Gastrocnemius medialis (tissue), 4 donors: ENCODE data around the gene POLR2J3.
"Not testable (repeated sequence)": the region's sequence is repeated elsewhere in the genome, so short reads cannot be mapped to it uniquely, and the experiment has no call there.

Source experiments
- POLR2A ChIP-seq, 2 donors: fragments of 450-650 bp; IDR thresholded peaks; one replicate each; pipeline ENCODE4 v1.6.1; 2017; ENCODE audit warnings: antibody characterized with exemption in 2 of 2, mild to moderate bottlenecking in 2 of 2, moderate library complexity in 2 of 2
- TF ChIP-seq, protein P1 (sequence below), 5 experiments: fragments of 450-650 bp in 3 of 5; fragments of 200-600 bp in 2 of 5; sonication (generic) in 2 of 5; IDR thresholded peaks in 4 of 5; conservative IDR thresholded peaks in 1 of 5; 1 replicate in 4 of 5; 2 replicates in 1 of 5; pipeline ENCODE4 v1.5.1; 2016 to 2019; ENCODE audit warnings: antibody characterized with exemption in 5 of 5, mild to moderate bottlenecking in 3 of 5, moderate library complexity in 3 of 5

DNA sequence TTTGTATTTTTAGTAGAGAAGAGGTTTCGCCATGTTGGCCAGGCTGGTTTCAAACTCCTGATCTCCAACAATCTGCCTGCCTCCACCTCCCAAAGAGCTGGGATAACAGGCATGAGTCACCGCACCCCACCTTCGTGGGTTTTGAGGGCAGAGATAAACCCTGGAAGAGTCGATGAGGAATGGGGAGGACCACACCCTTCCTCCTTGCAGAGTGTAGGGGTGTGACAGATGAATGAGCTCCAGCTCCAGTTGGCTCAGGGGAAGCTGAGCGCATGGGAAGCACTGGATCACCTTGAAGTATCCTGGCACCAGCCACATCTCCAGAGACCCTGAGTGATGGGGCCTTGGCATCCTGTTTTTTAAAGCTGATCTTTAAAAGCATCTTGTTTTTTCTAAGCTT lies 11.1 kb upstream of the POLR2J3 start:
- TF ChIP-seq, protein P1, sequence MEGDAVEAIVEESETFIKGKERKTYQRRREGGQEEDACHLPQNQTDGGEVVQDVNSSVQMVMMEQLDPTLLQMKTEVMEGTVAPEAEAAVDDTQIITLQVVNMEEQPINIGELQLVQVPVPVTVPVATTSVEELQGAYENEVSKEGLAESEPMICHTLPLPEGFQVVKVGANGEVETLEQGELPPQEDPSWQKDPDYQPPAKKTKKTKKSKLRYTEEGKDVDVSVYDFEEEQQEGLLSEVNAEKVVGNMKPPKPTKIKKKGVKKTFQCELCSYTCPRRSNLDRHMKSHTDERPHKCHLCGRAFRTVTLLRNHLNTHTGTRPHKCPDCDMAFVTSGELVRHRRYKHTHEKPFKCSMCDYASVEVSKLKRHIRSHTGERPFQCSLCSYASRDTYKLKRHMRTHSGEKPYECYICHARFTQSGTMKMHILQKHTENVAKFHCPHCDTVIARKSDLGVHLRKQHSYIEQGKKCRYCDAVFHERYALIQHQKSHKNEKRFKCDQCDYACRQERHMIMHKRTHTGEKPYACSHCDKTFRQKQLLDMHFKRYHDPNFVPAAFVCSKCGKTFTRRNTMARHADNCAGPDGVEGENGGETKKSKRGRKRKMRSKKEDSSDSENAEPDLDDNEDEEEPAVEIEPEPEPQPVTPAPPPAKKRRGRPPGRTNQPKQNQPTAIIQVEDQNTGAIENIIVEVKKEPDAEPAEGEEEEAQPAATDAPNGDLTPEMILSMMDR (IDR thresholded peaks at IDR 0.05 in 4 of 5, conservative IDR thresholded peaks at IDR 0.05 in 1 of 5) = not testable (repeated sequence)
- not testable (repeated sequence) for TF ChIP-seq POLR2A (IDR thresholded peaks at IDR 0.05)
